Chondrocyte (in vitro differentiated cells): ENCODE measurements around the gene SERTAD4. TPM values are rescaled to one million over a fixed set of nuclear protein-coding genes. Genes with fewer than 3 reads are reported as not detected.

Experiments
- DNase-seq: peaks from one replicate; pipeline ENCODE4 v3.0.0; 2021; ENCODE audit warnings: mixed read lengths, low spot score
- H3K27ac Mint-ChIP-seq: one replicate; pipeline ENCODE4 v1.8.0; 2021; ENCODE audit warnings: mild to moderate bottlenecking, moderate library complexity, mixed read lengths; ENCODE audit not compliant: unreplicated experiment
- H3K27me3 Mint-ChIP-seq: 2 replicates; pipeline ENCODE4 v1.8.0; 2021; ENCODE audit warnings: low read depth, mixed read lengths
- H3K36me3 Mint-ChIP-seq: 2 replicates; pipeline ENCODE4 v1.8.0; 2021; ENCODE audit warnings: low read depth, mixed read lengths
- H3K4me1 Mint-ChIP-seq: 2 replicates; pipeline ENCODE4 v1.8.0; 2021; ENCODE audit warnings: low read depth, mild to moderate bottlenecking, mixed read lengths
- H3K4me3 Mint-ChIP-seq: one replicate; pipeline ENCODE4 v1.8.0; 2021; ENCODE audit warnings: mild to moderate bottlenecking, moderate library complexity, mixed read lengths; ENCODE audit not compliant: unreplicated experiment
- H3K9me3 Mint-ChIP-seq: 2 replicates; pipeline ENCODE4 v1.8.0; 2021; ENCODE audit warnings: low read depth, mixed read lengths
- CTCF ChIP-seq: fragments of 200-600 bp; sonication (generic); IDR thresholded peaks from 2 replicates; pipeline ENCODE4 v1.5.0; 2021; ENCODE audit warnings: antibody characterized with exemption, mild to moderate bottlenecking, moderate library complexity
- total RNA-seq: library from RNA; stranded (reverse); gene quantifications from 3 replicates; pipeline ENCODE4 v1.2.1, GENCODE V29; 2021

SERTAD4 gene
- total RNA-seq, 1 donor from 2014 or later = 39.1 TPM

- DNase-seq = no peak
- Mint-ChIP-seq H3K4me1 (peaks cover 9% of the 10 kb centered on the region), H3K4me3 (no peak overlapping the region), H3K27ac (no peak overlapping the region), H3K36me3 (no peaks in the 10 kb centered on the region), H3K9me3 (no peaks in the 10 kb centered on the region), H3K27me3 (no peaks in the 10 kb centered on the region)
- TF ChIP-seq CTCF = no peak
Observed at GRCh38 chr1:210214573-210215409, 17.8 kb upstream of the SERTAD4 start.

DNA sequence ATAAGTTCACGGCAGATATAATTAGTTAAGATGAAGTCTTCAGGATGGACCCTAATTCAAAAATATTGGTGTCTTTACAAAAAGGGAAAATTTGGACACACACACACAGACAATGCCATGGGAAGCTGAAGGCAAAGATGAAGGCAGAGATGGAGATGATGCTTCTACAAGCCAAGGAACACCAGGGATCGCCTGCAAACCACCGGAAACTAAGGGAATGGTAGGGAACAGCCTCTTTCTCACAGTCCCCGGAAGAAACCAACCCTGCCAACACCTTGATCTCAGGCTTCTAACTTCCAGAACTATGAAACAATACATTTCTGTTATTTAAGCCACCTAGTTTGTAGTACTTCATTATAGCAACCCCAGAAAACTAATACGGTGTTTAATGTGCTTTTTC lies 15.1 kb upstream of the SERTAD4 start:
- TF ChIP-seq CTCF = no peak
- DNase-seq = no peak
- H3K36me3 Mint-ChIP-seq = no peaks in the 10 kb centered on the region
- H3K4me1 Mint-ChIP-seq = peaks cover 13% of the 10 kb centered on the region
- H3K9me3 Mint-ChIP-seq = no peaks in the 10 kb centered on the region
- no peaks in the 10 kb centered on the region for H3K27me3 Mint-ChIP-seq
- no peak overlapping the region for H3K4me3 Mint-ChIP-seq
- no peak overlapping the region for H3K27ac Mint-ChIP-seq

- DNase-seq = no peak
- no peaks in the 10 kb centered on the region for H3K27me3 Mint-ChIP-seq
- H3K4me3 Mint-ChIP-seq = no peak overlapping the region
- H3K36me3 Mint-ChIP-seq = no peaks in the 10 kb centered on the region
- H3K9me3 Mint-ChIP-seq = no peaks in the 10 kb centered on the region
- no peak for TF ChIP-seq CTCF
- H3K4me1 Mint-ChIP-seq = peaks cover 19% of the 10 kb centered on the region
- H3K27ac Mint-ChIP-seq = no peak overlapping the region
Observed at GRCh38 chr1:210218047-210218446, 14.5 kb upstream of the SERTAD4 start.

- Mint-ChIP-seq H3K9me3 (no peaks in the 10 kb centered on the region), H3K27ac (peak overlapping the region; percentile 5), H3K4me3 (no peak overlapping the region), H3K36me3 (no peaks in the 10 kb centered on the region), H3K27me3 (no peaks in the 10 kb centered on the region), H3K4me1 (peaks cover 27% of the 10 kb centered on the region)
- TF ChIP-seq CTCF = no peak
- DNase-seq = no peak
Observed at GRCh38 chr1:210222340-210223006, 10.1 kb upstream of the SERTAD4 start.

- Mint-ChIP-seq H3K27me3 (no peaks in the 10 kb centered on the region), H3K27ac (no peak overlapping the region), H3K9me3 (no peaks in the 10 kb centered on the region), H3K4me1 (peaks cover 20% of the 10 kb centered on the region), H3K4me3 (no peak overlapping the region), H3K36me3 (no peaks in the 10 kb centered on the region)
- no peak for TF ChIP-seq CTCF
- DNase-seq = no peak
Observed at GRCh38 chr1:210223226-210223904, 9.2 kb upstream of the SERTAD4 start.
